Stimulated activated CD8-positive, alpha-beta memory T cell treated with anti-CD3 and anti-CD28 coated beads, Interleukin-2, amount 100 ng/mL, for 48 hours (primary cell): ENCODE measurements around the gene FAP.

Experiments
- DNase-seq, 2 donors: peaks; one replicate each; pipeline ENCODE4 v3.0.0-alpha.2; 2020; ENCODE audit warnings: low read depth in 2 of 2

Gene FAP

DNA sequence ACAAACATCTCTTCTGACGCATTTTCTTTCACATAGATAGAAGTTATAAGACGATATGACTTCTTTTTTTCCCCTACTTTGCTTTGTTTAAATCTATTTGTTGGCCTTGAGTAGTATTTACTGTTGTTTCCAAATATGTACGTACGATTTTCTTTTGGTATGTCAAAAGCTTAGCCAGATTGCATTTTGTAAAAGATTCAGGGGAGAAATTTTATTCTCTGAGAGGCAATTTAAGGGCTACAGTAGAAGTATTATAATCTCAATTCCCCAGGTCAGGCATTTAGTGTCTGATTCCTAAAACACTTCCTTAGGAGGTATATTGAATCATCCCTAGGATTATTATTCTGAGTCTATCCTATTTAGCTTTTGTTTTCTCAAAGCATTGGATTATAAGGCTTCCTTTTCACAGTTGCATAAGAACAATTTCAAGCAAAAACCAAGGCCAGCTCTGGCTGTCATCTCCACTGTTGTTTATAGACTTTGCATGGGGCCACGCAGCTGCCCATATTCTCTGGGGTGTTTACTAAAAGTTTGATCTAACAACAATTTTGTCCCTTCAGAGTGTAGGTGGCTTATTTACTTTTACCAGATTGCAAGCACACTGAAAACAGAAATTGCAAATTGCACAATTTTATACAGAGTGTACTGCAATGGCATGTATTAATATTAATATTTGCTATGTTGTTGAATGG is 57.6 kb downstream of the FAP start:
- no peak for DNase-seq

GRCh38 chr2:162184821-162185450 is 58.3 kb downstream of the FAP start:
- no peak for DNase-seq

DNA sequence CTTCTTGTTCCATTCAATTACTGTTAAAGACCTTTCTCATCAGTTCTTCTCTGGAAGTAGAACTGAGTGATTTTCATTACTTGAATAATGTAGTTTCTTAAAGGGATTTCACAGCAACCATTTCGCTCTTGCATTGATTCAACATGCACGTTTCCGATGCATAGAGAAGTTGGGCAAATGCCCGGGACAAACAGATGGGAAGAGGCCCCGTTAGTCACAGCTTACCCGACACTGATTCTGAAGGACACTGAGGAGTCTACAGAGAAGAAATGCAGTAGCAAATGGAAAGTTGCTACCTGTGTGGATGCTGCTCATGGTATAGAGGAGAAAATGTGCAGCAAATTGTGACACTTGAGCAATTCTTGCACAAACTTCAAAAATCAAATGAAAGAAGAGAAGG is 58.9 kb downstream of the FAP start:
- no peak for DNase-seq

DNA sequence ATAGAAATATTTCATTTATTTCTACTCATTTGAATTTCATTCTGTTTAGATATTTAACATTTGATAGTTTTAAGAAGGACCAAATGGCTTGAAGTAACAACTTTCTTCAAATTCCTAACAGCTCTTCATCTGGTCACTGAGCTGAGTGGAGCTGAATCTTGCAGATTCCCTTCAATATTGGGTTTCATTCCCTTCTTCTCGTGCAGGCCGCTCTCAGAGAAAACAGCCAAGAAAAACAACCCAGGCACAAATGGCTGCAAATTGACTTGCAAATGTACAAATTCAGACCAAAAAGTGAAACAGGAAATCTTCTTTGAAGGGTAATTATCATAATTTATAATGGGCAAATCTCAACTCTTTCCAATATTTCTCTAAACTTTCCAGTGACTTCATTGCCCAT is 60.9 kb downstream of the FAP start:
- DNase-seq: no peak

- no peak for DNase-seq
These were observed 65.9 kb downstream of the FAP start for GRCh38 chr2:162177301-162177700.

- no peak for DNase-seq
These were observed 67.5 kb downstream of the FAP start for GRCh38 chr2:162175714-162176113.

DNA sequence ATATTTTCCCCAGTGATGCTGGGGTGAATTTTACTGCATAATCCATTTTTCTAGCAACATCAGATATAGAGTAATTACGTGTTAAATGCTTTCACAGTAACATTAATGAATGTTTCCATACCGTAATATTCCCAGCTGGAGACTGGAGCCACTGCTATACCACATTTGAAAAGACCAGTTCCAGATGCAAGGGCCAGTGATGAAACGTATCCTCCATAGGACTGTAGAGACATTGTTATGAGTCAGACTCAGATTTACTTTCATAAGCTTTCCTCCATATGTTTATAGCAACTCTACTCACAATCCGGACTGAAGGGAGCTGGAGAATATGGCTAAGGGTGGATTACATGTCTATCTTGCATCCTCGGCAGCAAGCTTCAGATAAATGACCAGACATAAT is 68.5 kb downstream of the FAP start:
- no peak for DNase-seq

- no peak for DNase-seq
These were observed 70.4 kb downstream of the FAP start for GRCh38 chr2:162172802-162173370.

GRCh38 chr2:162166745-162167144 is 76.5 kb downstream of the FAP start:
- no peak for DNase-seq

GRCh38 chr2:162166174-162166573 is 77.1 kb downstream of the FAP start:
- DNase-seq: no peak

DNA sequence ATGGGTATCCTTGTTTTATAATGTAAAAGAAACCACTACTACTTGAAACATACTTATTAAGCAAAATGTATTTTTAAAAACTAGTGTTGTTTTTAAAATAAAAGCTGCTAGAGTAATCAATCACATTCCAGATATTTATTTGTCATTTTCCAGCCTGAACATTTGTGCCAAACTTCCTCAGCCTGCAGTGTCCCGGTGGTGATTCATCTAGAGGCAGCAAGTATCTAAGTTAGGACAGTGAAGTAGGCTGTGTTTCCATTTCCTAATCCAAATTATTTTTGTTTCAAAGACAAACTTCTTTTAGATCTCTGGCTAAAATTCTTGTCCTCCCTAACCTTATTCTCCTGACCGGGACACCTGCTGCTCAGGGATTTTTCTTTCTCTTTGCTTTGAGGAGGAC is 78.4 kb downstream of the FAP start:
- no peak for DNase-seq

DNA sequence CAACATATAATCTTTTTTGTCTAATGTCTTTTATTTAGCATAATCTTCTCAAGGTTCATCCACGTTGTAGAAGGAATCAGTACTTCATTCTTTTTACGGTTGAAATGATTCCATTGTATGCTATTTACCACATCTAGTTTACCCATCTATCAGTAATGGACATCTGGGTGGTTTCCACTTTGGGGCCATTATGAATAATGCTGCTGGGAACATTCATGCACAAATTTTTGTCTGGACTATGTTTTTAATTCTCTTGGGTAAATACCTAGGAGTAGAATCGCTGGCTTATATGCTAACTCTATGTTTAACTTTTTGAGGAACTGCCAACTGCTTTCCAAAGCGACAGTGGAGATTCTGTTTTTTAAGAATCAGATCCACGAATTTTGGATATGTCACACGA is 83.8 kb downstream of the FAP start:
- no peak for DNase-seq

GRCh38 chr2:162156149-162156548 is 87.1 kb downstream of the FAP start:
- DNase-seq: no peak

DNA sequence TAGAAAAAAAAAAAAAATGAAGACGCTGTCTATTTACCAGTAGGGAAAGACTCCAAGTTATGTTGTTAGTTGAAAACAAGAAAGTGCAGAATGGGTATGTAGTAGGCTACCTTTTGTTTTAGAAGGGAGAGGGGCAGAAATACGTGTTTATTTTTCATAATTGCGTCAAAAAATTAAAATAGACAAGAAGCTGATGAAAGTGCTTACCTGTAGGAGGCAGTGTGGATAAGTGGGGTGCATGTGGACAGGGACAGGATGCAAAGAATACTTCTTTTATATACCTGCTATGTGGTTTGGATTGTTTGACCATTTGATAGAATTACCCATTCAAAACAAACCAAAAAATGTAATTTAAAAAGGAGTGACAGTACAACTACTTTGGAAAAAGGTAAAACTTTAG is 88.2 kb downstream of the FAP start:
- no peak for DNase-seq

- DNase-seq: peak; percentile 0 to 30
These were observed 89.5 kb downstream of the FAP start for GRCh38 chr2:162153608-162154224.

GRCh38 chr2:162152147-162152546 is 91.1 kb downstream of the FAP start, which contains the start of gene GCG:
GCG (minus strand) TSS chr2:162152247; CDS start chr2:162149178, 3,069 bp downstream.
- no peak for DNase-seq

GRCh38 chr2:162149940-162150339 is 93.3 kb downstream of the FAP start:
- DNase-seq: no peak

DNA sequence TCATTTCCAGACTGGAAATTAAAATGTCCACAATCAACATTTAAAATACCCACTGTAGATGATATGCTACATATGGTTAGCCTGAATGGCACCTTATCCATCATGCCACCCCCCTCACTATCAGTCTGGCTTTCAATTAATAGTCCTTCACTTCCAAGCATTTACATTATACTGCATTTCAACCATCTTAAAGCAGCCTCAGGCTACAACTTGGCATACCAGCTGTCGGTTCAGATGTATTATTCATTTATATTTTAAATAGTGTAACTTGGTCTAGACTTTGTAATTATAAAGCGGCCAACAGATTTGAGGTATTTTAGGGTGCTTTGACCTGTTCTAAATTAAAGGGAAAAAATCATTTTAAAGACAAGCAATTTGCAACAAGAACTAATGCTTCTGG is 93.8 kb downstream of the FAP start:
- DNase-seq: no peak

DNA sequence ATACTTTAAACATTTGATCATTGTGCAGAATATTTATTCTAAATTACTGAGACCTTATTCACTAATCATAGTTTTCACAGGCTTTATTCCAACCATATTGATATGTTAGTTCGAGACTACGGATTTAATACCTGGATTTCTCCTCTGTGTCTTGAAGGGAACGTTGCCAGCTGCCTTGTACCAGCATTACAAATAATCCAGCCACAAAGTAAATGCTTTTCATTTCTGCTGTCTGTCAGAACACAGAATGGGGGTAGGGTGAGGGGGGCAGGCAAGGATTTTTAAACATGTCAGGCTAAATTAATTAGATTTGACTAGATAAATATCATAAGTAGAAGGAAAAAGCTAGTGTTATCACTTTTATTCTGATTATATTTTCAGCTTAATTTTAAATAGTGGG is 94.3 kb downstream of the FAP start:
- DNase-seq: no peak

GRCh38 chr2:162143969-162144368 is 99.3 kb downstream of the FAP start:
- DNase-seq: no peak

- no peak for DNase-seq
These were observed 104.9 kb downstream of the FAP start for GRCh38 chr2:162138310-162138709.

- DNase-seq: no peak
These were observed 115.8 kb downstream of the FAP start for GRCh38 chr2:162127422-162127821.

DNA sequence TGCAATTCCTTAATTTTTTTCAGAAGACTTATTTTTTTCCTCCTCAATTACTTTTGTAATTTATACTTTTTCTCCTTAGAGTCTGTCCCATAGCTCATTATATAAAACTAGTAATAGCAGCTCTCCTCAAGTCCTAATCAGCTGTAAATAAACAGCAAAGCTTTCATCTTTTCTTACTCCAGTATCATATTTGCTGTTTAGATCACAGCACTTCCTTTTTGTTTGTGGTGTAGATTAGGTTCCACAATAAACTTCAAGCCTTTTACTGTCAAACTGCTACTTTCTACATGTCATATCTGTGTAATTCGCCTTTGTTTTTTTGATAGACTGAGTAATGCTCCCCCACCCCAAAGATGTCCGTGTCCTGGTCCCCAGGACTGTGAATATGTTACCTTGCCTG is 116.7 kb downstream of the FAP start:
- no peak for DNase-seq
